Lower lobe of right lung (tissue), 2 donors: Measurements from ENCODE around the gene TOX2. TPM values are rescaled to one million over a fixed set of nuclear protein-coding genes. Genes with fewer than 3 reads are reported as not detected.

Source experiments
- ATAC-seq, 2 donors: fragments of 200-7000 bp; cut with Tn5 transposase; one replicate each; pipeline ENCODE4 v1.9.1; 2020 to 2022; ENCODE audit warnings: mild to moderate bottlenecking in 2 of 2, moderate library complexity in 2 of 2
- DNase-seq: peaks from one replicate; pipeline ENCODE4 v3.0.0-alpha.2; 2020
- H3K27ac ChIP-seq: fragments of 200-600 bp; one replicate; pipeline ENCODE4 v1.8.0; 2022
- H3K27me3 ChIP-seq: fragments of 200-600 bp; one replicate; pipeline ENCODE4 v1.8.0; 2022; ENCODE audit warnings: low read depth
- H3K36me3 ChIP-seq: fragments of 200-600 bp; one replicate; pipeline ENCODE4 v1.8.0; 2022; ENCODE audit warnings: mild to moderate bottlenecking
- H3K4me1 ChIP-seq: fragments of 200-600 bp; one replicate; pipeline ENCODE4 v1.8.0; 2022
- H3K4me3 ChIP-seq: fragments of 200-600 bp; one replicate; pipeline ENCODE4 v1.8.0; 2022; ENCODE audit warnings: mild to moderate bottlenecking
- H3K9me3 ChIP-seq: fragments of 200-600 bp; one replicate; pipeline ENCODE4 v1.8.0; 2022
- CTCF ChIP-seq: fragments of 200-600 bp; IDR thresholded peaks from one replicate; pipeline ENCODE4 v1.8.0; 2022; ENCODE audit warnings: antibody characterized with exemption, mild to moderate bottlenecking
- intact Hi-C: fragments of 100-400 bp; cut with DNase I; formaldehyde crosslinking; loops from one replicate; pipeline ENCODE4 v1.11.0; 2022
- total RNA-seq: library from RNA; stranded (reverse); fragmentation: NEBNext Ultra II Directional; extraction: Animal tissue kit (Norgen Biotek cat#: 25700); gene quantifications from one replicate; pipeline ENCODE4 v1.2.1, GENCODE V29; 2021
- donor health status: DM: no; HTN: yes; CAD: no; lungs with severe emphysema.

TOX2 gene
- total RNA-seq, 1 donor from 2014 or later = 16.3 TPM

- no peak for TF ChIP-seq CTCF
- Histone ChIP-seq H3K9me3 (no peaks in the 10 kb centered on the region), H3K4me3 (no peak overlapping the region), H3K27ac (no peak overlapping the region), H3K27me3 (no peaks in the 10 kb centered on the region), H3K4me1 (no peaks in the 10 kb centered on the region), H3K36me3 (no peaks in the 10 kb centered on the region)
- DNase-seq (no peak), ATAC-seq (no peak)
- intact Hi-C loops = no loop called here
These were observed 57.4 kb downstream of the TOX2 start for GRCh38 chr20:43972051-43972450.

DNA sequence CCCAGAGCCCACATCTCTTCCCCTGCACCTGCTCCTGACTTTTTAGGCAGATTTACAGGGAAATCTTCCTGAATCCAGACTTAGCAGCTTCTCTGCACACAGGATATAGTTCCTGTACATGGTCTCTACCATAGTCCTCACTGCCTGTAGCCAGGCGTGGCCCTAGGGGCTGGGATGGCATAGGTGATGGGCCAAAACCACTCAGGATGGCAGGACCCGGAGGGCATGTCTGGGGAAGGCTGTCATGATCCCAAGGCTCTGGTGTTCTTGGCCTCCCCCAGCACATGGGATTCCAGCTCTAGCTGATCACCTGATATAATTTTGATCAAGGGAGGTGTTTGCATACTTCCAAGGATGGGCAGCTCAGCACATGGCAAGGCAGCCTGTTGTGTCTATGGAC is 58.0 kb downstream of the TOX2 start:
- intact Hi-C loops = no loop called here
- TF ChIP-seq CTCF = no peak
- no peak overlapping the region for H3K4me3 ChIP-seq

DNA sequence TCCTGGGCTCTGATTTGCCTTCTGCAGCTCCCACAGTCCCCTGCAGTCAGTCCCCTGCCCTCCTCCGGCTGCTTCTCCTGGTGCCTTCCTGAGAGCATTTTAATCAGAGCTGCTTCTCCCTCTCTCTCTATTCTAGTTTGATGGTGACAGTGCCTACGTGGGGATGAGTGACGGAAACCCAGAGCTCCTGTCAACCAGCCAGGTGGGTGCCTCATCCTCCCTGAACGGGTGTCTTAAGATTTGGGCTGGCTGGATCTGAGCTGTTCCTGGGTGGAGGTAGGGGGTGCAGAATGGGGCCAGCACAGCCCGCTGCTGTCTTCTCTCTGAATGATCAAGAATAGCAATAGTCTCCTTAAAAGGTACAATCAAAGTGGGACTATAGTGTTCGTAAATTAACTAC is 58.6 kb downstream of the TOX2 start:
- Histone ChIP-seq H3K4me1 (no peaks in the 10 kb centered on the region), H3K36me3 (no peaks in the 10 kb centered on the region), H3K27ac (no peak overlapping the region), H3K27me3 (no peaks in the 10 kb centered on the region), H3K9me3 (no peaks in the 10 kb centered on the region), H3K4me3 (no peak overlapping the region)
- intact Hi-C loops = no loop called here
- no peak for ATAC-seq
- no peak for TF ChIP-seq CTCF
- DNase-seq = no peak

More for the DNA sequence above, 58.0 kb downstream of the TOX2 start:
- no peak overlapping the region for H3K27ac ChIP-seq
- H3K4me1 ChIP-seq = no peaks in the 10 kb centered on the region
- H3K36me3 ChIP-seq = no peaks in the 10 kb centered on the region
- no peak for DNase-seq
- no peaks in the 10 kb centered on the region for H3K9me3 ChIP-seq
- no peaks in the 10 kb centered on the region for H3K27me3 ChIP-seq
- ATAC-seq = no peak

DNA sequence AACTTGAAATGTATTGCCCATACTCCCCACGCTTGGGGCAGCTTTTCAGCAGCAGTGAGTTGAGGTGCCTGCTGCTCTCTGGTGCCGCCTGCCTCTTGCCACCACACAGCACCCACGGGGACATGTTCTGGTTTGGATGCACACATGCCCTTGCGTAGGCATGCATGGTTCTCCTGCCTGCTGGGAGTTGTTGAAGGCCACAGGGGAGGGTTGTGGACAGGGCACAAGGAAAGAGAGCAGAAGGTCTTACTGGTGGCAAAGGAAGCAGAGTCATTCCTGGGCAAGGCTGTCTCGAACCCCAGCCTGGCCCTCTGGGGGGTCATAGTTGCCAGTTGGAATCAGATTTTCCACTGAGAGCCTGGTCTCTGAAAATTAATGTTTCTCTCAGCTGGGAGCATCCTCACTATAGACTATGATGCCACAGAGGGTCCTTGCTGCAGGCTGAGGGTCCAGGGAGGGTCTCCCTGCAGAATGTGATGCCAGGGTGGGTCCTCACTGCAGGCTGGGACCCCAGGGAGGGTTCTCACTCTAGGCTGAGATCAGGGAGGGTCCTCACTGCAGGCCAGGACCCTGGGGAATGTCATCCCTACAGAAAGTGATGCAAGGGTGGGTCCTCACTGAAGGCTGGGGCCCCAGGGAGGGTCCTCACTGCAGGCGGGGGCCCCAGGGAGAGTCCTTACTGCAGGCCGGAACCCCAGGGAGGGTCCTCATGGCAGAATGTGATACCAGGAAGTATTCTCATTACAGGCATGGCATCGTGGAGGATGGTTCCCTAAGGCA is 59.2 kb downstream of the TOX2 start:
- H3K4me3 ChIP-seq = no peak overlapping the region
- no peaks in the 10 kb centered on the region for H3K27me3 ChIP-seq
- ATAC-seq = no peak
- H3K36me3 ChIP-seq = no peaks in the 10 kb centered on the region
- H3K9me3 ChIP-seq = no peaks in the 10 kb centered on the region
- H3K27ac ChIP-seq = no peak overlapping the region
- no peak for DNase-seq
- no peaks in the 10 kb centered on the region for H3K4me1 ChIP-seq
- intact Hi-C loops = no loop called here
- no peak for TF ChIP-seq CTCF

DNA sequence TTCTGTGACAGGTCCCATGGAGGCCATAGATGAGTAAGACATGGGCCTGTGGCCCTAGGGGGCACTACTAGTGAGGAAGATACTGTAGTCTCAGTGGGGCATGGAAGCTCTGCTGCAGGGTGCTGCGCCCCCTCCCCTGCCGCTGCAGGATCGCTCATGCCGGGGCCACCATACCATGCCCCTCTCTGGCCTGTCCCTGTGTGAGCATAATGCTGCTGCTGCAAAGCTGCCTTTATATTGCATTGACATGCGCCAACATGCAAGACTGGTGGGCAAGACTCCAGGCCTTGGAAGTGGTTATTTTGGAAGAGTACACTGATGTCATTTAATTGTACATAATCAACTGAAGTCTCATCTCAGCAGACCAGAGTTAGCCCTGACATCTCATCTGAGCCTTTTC is 60.0 kb downstream of the TOX2 start:
- H3K36me3 ChIP-seq = no peaks in the 10 kb centered on the region
- no peaks in the 10 kb centered on the region for H3K4me1 ChIP-seq
- H3K9me3 ChIP-seq = no peaks in the 10 kb centered on the region
- H3K27ac ChIP-seq = no peak overlapping the region
- no peaks in the 10 kb centered on the region for H3K27me3 ChIP-seq
- DNase-seq = no peak
- intact Hi-C loops = no loop called here
- TF ChIP-seq CTCF = no peak
- H3K4me3 ChIP-seq = no peak overlapping the region
- no peak for ATAC-seq
